Stimulated activated CD8-positive, alpha-beta memory T cell treated with anti-CD3 and anti-CD28 coated beads, Interleukin-2, amount 100 ng/mL, for 48 hours (primary cell): ENCODE measurements around the gene FAM76A.
"Not testable (repeated sequence)": the region's sequence is repeated elsewhere in the genome, so short reads cannot be mapped to it uniquely, and the experiment has no call there.

Experiments
- DNase-seq, 2 donors: peaks; one replicate each; pipeline ENCODE4 v3.0.0-alpha.2; 2020; ENCODE audit warnings: low read depth in 2 of 2

Gene FAM76A

DNA sequence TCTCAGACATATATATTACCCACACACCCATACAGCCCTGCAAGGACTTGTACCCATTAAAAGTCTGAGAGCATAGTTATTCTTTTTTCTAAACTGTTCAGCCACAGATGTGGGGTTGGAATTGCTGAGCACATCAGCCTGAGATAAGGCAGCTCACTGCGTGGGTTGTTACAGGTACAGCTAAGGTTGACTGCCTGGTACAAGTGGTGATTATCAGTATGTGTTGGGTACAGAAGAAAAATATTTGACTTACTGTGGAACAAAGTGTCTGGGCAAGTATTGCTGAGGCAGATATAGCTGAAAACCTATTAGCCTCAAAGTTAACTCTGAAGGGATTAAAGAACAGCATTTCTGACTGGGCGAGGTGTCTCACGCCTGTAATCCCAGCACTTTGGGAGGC lies 52.3 kb downstream of the FAM76A start:
- no peak for DNase-seq

DNA sequence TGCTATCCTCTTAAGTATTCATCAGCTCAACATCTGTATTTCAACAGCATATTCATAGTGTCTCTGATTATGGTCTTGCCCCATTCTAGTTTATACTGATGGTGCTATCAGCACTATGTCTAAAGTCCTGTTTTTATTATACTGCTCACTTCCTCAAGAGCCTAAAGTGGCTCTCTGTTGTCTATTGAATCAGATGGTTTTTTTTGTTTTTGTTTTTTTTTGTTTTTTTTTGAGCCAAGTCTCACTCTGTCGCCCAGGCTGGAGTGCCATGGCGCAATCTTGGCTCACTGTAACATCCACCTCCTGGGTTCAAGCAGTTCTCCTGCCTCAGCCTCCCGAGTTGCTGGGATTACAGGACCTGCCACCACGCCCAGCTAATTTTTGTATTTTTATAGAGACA lies 53.4 kb downstream of the FAM76A start:
- no peak for DNase-seq

DNA sequence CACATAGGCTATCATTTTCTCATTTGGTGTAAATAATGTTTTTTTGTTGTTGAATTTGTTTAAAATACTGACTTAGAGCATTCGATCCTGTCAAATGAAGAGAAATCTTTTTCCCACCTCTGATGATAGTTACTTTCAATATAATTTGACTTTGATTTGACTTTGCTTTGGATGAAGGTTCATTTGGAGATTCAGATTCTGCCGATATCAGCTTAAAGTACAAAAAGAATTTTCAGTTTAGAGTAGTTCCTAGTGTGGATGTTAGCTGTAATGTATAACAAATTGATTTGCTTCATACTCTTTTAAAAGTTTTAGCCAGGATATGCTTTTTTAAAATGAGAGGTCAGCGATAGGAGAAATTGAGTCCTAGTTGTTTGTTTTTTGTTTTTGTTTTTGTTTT lies 57.2 kb downstream of the FAM76A start:
- DNase-seq, result no peak

DNA sequence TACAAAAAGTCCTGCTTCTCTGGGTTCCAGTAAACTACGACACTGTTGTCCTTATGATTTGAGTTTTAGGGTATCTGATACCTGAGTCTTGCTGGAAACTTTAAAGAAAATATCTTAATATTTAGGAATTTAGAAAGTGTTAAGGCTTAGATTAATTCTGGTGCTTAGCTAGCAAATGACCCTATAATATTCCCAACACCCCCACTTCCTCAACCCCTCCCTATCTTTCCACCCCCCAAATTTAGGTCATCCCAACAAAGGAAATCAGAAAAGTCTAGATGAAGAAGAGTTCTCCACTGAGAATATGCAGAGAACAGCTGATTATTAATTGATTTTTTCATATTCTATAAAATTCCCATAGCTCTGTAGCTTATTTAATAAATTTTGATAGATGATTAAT lies 58.9 kb downstream of the FAM76A start:
- no peak for DNase-seq

DNA sequence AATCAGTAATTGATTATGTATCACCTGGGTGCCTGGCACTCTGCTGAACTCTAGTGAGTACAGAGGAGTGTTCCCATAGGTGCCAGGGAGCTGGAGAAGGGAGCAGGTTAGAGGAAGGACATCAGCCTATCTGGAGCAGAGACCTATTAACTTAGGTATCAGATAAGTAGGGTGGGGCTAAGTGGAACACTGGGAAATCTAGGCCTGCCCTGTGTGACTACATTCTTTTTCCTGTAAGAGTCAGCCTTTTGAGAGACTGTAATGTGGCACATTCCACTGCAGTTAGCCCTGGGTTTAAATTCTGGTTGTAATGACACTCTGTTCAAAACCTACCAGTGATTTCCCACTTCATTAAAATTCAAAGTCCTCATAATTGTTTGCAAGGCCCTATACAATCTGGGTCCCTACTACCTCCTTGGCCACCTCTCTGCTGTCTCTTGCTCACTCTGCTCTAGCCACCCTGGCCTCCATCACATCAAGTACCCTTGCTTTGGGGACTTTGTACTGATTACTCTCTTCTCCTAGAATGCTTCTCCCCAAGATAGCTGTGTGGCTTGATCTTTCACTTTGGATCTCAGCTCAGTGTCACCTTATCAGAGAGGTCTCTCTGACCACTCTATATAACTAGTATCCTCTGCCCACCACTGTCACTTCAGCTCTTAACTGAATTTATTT lies 60.2 kb downstream of the FAM76A start:
- DNase-seq, result no peak

DNA sequence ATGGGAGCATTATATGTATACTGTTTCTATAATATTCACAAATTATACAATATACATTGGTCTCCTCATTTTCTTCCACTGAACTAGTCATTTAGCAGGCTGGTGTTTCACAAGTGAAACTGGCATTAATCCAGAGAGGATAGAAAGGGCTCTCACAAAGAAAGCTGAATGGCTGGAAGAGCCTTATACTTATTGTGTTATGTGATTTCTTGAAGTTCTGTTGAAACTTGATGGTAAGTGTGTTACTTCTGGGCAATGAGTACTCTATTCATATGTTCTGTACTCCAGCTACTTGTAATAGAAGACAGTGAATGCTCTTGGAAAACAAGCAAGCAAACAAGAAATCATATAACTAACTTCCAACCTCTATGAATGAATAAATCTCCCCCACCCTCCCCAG lies 62.1 kb downstream of the FAM76A start:
- no peak for DNase-seq

DNA sequence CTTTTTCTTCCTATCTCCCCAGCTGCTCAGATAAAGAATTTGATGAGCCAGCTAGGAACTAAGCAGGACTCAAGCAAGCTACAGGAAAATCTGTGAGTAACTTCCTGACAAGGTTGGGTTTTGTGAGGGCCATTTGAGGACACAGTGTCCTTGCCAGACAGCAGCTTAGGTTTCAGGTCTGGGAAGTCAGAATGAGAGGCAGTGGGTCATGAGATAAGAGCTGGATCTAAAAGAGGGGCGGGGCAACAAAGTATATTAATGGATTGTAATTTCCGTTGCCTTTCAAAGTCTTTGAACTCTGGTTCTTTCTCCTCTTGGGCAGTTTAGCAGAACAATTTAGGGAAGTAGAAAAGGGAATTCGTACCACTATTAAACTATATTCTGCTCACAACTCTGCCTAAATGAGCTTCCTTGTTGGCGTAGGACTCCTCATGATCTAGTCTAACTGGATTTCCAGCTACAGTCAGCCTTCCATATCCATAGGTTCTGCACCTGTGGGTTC lies 63.8 kb downstream of the FAM76A start:
- no peak for DNase-seq

DNA sequence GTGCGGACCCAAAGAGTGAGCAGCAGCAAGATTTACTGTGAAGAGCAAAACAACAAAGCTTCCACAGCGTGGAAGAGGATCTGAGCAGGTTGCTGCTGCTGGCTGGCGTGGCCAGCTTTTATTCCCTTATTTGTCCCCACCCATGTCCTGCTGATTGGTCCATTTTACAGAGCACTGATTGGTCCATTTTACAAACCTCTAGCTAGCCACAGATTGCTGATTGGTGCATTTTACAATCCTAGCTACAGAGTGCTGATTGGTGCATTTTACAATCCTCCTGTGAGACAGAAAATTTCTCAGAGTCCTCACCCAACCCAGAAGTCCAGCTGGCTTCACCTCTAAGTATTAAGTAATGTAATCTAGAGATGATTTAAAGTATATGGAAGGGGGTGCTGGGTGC lies 64.5 kb downstream of the FAM76A start:
- DNase-seq, result not testable (repeated sequence)

DNA sequence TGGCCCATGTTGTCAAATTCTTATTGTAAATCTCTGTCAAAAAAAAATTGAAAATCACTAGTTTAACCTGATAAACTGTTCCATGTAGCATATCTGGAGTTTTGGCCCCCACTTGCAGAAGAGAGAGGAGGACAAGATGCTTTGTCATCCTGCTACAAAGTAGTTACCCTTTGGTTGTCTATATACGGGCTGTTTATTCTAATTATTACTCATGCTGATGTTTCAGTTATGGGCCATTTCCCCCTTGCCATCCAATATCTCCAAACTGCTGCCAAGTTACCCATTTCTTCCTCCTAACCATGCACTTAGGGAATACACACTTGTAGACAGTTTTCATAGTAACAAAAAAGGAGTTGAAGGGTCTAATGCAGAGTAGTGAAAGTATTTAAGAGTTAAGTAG lies 69.8 kb downstream of the FAM76A start:
- no peak for DNase-seq

DNA sequence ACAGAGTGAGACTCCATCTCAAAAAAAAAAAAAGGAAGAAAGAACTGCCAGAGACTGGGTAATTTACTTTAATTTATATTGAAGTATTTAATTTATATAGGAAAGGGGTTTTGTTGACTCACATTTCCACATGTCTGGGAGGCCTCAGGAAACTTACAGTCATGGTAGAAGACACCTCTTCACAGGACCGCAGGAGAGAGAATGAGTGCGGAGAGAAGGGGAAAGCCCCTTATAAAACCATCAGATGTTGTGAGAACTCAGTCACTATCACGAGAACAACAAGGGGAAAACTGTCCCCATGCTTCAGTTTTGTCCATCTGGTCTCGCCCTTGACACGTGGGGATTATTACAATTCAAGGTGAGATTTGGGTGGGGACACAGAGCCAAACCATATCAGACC lies 79.0 kb downstream of the FAM76A start:
- DNase-seq, result no peak

DNA sequence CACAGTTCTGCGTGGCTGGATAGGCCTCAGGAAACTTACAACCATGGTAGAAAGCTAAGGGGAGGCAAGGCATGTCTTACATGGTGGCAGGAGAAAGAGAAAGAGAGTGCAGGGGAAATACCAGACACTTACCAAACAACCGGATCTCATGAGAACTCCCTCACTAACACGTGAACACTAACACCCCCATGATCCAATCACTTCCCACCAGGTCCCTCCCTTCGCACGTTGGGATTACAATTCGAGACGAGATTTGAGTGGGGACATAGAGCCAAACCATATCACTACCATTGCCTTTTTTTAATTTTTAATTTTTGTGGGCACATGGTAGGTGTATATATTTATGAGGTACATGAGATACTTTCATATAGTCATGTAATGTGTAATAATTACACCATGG lies 81.0 kb downstream of the FAM76A start:
- DNase-seq, result no peak

DNA sequence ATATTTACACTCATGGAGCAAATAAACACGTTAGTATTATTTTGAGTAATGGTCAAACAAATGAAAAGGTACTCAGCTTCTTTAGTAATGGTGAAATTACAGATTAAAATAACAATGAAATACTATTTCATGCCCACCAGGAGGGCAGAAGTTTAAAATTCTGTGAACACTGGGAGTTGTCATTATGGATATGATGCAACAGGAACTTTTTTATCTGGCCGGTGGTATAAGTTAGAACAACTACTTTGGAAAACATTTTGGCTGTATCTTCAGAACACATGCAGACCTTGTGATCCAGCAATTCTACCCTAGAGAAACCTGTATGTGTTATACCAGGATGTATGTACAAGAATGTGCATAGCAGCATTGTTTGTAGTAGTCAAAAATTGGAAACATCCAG lies 81.6 kb downstream of the FAM76A start:
- no peak for DNase-seq

DNA sequence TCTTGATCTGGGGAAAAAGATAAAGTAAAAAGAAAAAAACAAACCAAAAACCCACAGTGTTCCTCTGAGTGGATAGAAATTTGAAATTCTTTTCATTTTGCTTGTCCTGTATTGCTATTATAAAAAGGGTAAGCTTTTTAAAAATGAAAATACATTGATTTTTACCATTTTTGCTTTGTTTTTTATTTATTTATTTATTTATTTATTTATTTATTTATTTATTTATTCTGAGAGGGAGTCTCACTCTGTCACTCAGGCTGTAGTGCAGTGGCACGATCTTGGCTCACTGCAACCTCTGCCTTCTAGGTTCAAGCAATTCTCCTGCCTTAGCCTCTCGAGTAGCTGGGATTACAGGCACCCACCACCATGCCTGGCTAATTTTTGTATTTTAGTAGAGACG lies 82.4 kb downstream of the FAM76A start:
- not testable (repeated sequence) for DNase-seq

DNA sequence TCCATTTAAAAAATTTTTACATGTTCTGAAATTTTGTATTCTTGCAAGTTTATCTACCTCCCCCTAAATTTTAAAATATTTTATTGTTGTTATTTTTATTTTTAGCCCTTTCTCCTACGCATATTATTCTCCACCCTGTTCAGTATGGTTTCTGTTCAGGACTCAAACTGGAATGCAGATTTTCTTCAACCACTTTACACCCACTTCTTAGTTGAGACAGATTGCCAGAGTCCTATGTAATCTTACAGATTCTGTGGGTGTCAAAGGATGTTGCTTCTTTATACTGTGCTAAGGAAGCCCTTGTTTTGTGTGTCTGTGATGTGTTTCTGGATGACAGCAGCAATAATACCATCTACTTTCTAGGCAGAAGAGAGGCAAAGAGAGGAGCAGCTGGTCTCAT lies 84.1 kb downstream of the FAM76A start:
- no peak for DNase-seq

DNA sequence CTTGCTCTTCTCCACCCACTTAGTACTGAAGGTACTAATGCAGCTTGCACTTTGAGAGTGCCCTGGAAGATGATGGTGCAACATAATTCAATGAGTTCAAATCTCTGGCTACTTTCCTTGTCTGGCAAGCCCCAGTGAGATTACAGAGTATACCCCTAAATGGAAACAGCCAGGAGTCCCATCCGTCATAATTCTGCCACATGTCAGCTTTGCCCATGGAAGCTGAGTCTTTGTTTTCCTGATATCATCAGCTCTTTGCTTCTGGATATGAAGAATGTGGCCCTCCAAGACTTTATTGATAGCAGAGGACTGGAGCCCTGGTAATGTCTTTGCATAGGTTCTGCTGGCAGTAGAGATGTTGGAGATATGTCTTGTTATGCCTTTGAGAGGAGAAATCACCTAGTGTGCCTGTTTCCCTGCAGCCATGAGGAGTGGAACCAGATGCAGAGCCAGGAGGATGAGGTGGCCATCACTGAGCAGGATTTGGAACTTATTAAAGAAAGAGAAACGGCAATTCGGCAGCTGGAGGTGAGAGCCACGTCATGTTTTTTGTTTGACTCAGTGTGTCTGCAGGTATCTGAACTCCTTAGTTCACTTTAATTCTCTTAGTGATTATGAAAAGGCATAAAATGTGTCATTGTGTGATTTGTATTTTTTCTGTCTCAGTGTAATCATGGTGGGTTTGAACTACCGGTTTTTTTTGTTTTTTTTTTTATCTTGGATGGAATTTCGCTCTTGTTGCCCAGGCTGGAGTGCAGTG lies 86.2 kb downstream of the FAM76A start:
- DNase-seq, result no peak
